Pulmonary artery endothelial cell (primary cell): Measurements from ENCODE around the gene RAP1GAP2. TPM values are rescaled to one million over a fixed set of nuclear protein-coding genes. Genes with fewer than 3 reads are reported as not detected.
"Not testable (repeated sequence)": the region's sequence is repeated elsewhere in the genome, so short reads cannot be mapped to it uniquely, and the experiment has no call there.

ENCODE experiments used
- DNase-seq: peaks from one replicate; pipeline ENCODE4 v3.0.0-alpha.2; 2011; ENCODE audit warnings: low read depth, low spot score
- total RNA-seq: library from RNA; depleted of rRNA; stranded (reverse); fragments of >200 nt; gene quantifications from 2 replicates; pipeline ENCODE4 v1.2.3, GENCODE V29; 2014

RAP1GAP2 gene
- total RNA-seq, 1 donor from 2014 or later = 6.1 TPM

- DNase-seq = no peak
Measured at GRCh38 chr17:2883544-2884213, 87.4 kb downstream of the RAP1GAP2 start.

- no peak for DNase-seq
Measured at GRCh38 chr17:2885733-2886132, 89.5 kb downstream of the RAP1GAP2 start.

- DNase-seq = no peak
Measured at GRCh38 chr17:2888326-2888725, 92.1 kb downstream of the RAP1GAP2 start.

GRCh38 chr17:2889256-2889655, 93.0 kb downstream of the RAP1GAP2 start:
- no peak for DNase-seq

GRCh38 chr17:2890778-2891177, 94.5 kb downstream of the RAP1GAP2 start:
- not testable (repeated sequence) for DNase-seq

- DNase-seq = peak; percentile 19
Measured at GRCh38 chr17:2892305-2892971, 96.2 kb downstream of the RAP1GAP2 start.

- no peak for DNase-seq
Measured at GRCh38 chr17:2893422-2893914, 97.2 kb downstream of the RAP1GAP2 start.

- no peak for DNase-seq
Measured at GRCh38 chr17:2894782-2895181, 98.5 kb downstream of the RAP1GAP2 start.

GRCh38 chr17:2897605-2898004, 101.4 kb downstream of the RAP1GAP2 start:
- no peak for DNase-seq

GRCh38 chr17:2898255-2898926, 102.2 kb downstream of the RAP1GAP2 start:
- no peak for DNase-seq

- DNase-seq = no peak
Measured at GRCh38 chr17:2899906-2900305, 103.7 kb downstream of the RAP1GAP2 start.

- DNase-seq = no peak
Measured at GRCh38 chr17:2900842-2901241, 104.6 kb downstream of the RAP1GAP2 start.

GRCh38 chr17:2901582-2901981, 105.3 kb downstream of the RAP1GAP2 start:
- DNase-seq = no peak

- no peak for DNase-seq
Measured at GRCh38 chr17:2902546-2902945, 106.3 kb downstream of the RAP1GAP2 start.

- DNase-seq = no peak
Measured at GRCh38 chr17:2903193-2903974, 107.1 kb downstream of the RAP1GAP2 start.

- DNase-seq = no peak
Measured at GRCh38 chr17:2904135-2904534, 107.9 kb downstream of the RAP1GAP2 start.

- no peak for DNase-seq
Measured at GRCh38 chr17:2905269-2905668, 109.0 kb downstream of the RAP1GAP2 start.

- DNase-seq = no peak
Measured at GRCh38 chr17:2905696-2906501, 109.7 kb downstream of the RAP1GAP2 start.

GRCh38 chr17:2906901-2907300, 110.7 kb downstream of the RAP1GAP2 start:
- DNase-seq = no peak

- DNase-seq = no peak
Measured at GRCh38 chr17:2909175-2909845, 113.1 kb downstream of the RAP1GAP2 start.
